GM21576 (cell line): ENCODE data around the gene SSUH2.
"Not testable (repeated sequence)": the region's sequence is repeated elsewhere in the genome, so short reads cannot be mapped to it uniquely, and the experiment has no call there.

Experiments
- ATAC-seq: cut with Tn5 transposase; IDR thresholded peaks from one replicate; pipeline ENCODE4 v1.9.1; 2021; ENCODE audit warnings: mild to moderate bottlenecking, moderate library complexity; ENCODE audit not compliant: unreplicated experiment

Gene SSUH2

DNA sequence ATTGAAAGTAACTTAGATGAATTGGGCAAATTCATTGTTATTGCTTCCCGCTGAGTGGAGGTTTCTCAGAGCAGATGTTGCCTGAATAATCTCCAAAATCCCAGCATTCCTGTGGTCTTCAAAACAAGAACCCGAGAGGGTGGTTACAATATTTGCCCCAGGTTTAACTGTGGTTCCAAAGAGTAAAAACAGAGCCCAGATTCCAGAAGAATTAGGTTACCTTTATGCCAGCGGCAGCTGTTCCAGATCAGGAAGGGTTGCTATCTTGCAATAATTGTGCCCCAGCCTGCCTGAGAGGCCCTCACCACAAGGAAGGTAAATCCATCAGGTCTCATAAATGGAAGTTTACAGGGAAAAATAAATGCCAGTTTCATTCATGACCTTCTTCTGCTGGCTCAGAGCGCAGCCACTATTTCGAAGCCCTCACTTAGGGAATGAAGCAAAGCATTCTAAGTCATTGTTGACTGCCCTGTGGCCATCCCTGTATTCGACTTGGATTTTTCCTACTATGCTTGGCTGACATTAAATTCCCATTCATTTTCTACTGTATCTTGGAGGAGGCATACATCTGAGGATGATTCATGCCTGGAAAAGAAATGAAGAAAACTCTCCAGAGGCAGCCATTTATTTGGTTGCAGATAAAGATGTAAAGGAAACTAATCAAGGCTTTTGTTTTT is 54.6 kb downstream of the SSUH2 start:
- ATAC-seq = no peak

DNA sequence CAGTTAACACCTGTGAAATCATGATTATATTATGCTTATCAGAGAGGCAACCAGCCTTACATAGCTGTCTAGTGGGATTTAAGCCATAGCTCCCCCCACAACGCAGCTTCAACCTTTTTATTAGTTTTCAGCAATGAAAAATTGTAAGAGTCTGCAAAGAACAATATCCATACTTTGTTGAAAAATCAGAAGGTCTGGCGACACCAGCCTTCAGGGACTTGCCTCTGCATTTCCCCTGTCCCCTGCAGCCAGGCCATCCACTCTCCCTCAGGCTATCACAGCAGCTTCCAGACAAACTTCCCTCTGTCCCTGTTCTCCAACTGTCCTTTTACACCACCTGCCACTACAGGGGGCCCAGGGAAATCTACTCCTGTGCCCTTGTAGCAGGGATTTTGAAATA is 59.9 kb downstream of the SSUH2 start:
- no peak for ATAC-seq

DNA sequence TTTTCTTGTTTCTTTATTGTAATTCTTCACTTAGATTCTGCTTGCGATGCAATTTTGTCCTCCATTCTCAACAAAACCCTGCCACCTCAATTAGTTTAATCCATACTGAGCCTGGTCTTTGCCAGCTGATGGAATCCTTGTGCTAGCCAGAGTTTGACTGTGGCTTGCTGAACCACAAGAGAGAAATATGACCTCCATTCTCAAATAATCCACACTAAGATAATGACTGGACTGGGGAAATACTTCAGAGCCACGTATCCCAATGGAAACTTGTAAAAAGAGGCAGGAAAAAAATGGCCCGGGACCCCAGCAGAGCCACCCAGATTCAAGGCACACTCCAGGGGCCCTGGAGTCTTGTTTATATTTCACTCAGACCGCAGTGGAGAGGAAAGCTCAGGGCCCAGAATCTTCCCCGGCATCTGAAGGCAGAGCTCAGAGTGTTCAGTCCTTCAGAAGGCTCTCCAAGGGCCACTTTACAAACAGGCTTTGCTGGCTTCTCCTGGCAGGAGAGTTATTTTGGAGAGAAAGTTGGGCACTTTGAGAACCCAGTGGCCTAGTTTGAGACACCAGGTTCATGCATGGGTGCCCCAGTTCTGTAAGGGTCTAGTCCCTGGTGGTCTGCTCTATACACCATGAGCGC is 62.7 kb downstream of the SSUH2 start:
- ATAC-seq = no peak

DNA sequence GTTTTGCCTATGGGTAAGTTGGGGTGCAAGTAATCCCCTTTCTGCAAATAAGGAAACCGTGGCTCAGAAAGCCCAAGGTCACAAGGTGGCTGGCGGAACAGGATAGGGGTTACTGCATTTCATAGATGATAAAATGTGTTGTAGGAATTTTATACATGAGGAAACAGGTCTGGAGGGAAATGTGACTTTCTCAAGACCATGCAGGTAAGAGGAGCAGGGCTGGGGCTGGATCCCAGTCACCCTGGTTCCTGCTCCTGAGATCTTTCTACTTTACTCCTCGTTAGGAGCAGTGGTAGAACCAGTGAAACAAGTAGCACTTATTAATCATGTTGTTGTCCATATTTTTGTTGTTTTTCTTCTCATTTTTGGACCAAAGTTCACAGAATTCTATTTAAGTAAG is 63.2 kb downstream of the SSUH2 start:
- ATAC-seq = no peak

DNA sequence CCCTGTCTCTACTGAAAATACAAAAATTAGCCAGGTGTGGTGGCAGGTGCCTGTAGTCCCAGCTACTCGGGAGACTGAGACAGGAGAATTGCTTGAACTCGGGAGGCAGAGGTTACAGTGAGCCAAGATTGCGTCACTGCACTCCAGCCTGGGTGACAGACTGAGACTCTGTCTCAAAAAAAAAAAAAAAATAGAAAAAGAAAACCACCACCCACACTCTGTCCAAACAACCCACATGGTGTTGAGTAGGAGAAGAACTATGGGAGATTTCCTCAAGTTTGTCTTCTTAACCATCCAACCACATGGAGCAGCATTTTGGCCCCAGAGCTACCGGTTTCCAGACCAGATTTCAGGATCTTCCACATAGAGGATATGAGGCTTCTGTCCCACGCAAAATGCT is 64.2 kb downstream of the SSUH2 start:
- ATAC-seq = not testable (repeated sequence)

DNA sequence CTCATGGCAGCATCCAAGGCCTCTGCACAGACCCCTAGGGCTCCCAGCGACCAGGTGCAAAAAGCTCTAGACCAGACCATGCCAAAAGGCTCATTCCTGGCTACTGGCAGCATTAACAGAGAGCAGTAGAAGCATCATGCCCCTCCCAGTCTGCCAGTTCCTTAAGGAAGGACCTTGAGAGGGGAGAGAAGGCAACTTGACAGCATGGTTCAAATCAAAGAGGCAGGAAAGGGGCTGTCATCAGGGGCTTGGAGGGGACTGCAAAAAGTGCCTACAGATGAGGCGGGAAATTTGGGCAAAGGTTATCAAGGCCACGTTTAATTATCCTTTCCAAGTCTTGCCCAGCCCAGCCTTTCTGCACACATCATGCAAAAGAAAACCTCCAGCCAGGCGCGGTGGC is 64.7 kb downstream of the SSUH2 start:
- ATAC-seq = no peak

DNA sequence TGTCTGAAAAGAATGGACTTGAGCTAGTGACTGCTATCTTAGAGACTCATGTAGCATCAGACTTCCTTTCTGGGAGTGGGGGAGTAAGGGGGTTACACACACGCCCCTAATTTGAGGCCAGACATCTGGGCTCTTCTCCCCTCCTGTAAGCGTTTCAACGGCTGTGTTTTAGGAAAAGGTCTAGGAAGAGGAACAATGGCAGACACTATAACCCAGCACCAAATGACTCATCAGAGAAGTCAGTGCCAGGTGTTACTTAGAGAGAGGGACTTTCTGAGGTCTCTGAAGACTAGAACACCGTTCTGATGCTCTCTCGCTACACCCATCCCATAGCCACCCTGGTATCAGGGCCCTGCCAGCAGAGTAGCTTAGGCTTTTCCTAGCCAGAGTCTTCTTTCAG is 65.5 kb downstream of the SSUH2 start:
- ATAC-seq = peak; percentile 98

DNA sequence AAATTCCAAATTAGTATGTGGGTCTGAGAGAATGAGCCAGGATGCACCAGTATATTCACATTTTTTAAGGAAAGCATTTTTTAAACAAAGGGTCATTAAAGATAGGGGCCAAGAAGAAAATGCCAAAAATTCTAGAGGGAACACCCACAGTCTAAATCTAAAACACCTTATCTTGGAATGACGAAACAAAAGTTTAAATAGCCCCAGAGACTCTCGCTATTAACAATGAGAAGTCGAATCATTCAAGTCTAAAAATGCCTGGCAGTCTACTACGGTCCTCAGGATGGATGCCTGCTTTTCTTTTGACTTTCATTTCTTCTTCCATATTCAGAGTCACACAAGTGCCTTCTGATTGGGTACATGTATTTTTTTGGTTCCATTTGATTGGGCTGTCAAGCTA is 66.3 kb downstream of the SSUH2 start:
- ATAC-seq = peak; percentile 27

DNA sequence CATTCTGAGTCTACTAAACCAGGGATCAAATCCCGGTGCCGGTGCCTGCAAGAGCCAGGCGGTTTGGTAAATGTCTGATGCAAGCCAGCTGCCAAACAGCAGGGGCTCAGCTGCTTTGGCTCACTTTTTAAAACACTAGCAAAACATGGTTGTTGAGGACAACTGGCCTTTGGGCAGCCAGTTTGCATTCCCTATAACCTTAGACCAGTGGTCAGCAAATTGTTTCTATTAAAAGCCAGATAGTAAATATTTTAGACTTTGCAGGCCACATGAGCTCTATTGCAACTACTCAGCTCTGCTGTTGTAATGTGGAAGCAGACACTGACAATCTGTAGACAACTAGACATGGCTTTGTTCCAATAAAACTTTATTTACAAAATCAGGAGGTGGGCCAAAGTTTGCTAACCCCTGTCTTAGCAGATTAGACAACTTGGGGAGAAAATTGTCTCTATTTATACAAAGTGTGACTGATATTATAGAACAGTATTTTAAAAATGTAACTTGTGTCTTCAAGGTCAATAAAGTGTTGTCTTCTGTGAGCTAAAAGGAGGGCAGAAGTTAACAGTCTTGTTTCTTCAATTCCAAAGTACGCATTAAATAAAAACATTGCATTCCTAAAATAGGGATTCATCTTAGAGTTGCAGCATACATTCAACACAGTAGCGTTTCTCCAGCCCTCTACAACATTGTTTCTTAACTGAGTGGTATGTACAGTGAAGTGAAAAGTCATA is 67.6 kb downstream of the SSUH2 start:
- ATAC-seq = no peak

DNA sequence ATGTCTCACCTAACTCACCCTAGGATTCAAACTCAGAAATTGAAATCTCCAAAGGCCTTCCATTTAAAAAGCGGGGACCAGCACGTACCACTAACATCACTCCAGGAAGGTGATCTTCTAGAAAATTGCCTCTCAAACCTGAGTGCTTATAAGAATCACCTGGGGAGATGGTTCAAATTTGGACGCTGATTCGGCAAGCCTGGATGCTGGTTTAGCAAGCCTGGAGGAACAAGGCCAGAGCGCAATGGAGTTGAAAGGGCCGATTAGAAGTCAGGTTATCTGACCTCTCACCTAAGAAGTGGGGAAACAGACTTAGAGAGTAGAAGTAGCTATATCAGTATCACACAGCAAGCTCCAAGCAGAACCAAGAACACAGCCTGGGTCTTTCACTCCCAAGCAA is 68.2 kb downstream of the SSUH2 start:
- ATAC-seq = no peak

DNA sequence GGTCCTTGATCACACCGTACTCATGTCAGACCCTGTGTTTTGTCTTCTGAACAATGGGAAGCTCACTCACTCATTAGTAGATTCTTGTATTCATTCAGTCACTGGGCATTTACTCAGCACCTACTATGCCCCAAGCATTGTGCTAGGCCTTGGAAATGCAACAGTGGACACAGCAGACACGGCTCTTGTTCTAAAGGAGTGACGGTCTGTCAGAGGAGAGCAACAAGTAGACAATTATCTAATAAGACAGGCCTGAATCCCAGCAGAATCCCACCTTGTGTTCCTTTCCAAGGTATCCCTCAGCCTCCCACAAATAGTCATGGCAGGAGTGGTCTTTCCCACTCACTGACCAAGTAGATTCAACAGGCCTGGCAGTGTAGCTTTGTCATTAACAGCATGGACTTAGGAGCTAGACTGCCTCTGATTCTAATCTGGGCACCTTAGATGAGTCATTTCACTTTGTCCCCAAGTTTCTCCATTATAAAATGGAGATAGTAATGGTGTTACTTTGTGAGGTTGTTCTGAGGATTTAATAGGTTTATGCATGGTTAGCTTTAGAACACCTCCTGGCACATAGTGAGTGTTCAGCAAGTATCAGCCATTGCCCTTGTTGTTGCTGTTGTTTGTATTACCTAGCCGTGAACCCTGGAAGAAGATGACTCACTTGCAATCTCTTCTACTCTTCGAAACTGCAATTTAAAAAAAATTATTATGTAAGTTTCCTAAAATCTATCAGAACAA is 69.1 kb downstream of the SSUH2 start:
- ATAC-seq = no peak

DNA sequence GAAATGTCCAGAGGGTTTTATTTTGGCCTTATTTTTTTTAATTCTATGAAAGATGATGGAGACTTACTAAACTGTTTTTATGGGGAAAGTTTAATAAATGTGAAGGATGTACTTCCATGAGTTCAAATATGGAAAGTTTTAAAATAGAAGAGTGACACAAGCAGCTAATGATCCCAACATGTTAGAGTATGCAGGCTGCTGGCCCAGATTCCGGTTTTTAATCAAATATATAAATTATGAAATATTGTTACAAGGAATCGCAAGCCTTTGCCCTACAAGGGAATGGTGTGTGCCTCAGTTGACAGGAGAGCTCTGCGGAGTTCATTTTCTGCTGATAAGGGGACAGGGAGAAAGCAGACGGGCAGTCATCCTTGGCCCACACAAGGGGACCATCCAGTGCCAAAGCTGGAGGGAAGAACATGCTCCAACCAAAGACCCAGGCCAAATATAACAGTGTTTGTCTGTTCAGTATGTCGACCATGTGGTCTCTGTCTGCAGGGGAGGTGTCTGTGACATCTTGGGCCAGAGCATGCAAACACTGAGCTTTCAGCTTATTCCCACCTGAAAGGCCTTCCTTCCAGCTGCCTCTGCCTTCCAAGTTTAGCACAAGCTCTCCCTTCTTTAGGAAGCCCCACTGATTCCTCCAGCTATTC is 69.8 kb downstream of the SSUH2 start:
- ATAC-seq = no peak

DNA sequence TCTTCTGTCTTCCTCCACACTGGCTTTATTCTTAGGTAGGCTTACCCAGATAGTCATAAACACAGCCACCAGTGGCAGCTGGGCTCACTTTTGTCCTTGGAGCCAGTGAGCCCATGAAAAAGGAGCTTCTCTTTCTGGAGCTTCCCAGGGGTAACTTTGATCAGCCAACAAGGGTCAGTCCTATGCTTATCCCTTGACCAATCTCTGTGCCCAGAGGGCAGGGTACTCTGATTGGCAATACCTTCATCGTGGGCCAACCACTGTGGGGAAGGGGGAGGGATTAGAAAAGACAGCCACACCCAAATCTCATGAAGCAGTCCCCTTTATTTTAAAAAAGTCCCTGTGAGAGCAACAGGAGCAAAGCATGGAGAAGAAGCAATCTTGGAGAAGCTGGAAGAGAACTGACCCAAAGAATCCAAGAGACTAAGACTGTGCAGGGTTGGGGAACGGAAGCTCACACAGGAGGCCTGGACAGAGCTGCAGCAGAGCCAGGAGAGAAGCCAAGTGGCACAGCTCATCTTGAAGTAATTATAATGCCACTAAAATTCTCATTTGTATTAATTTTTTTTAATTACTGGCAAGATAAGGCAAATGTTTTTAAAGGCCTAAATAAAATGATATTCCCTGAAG is 70.4 kb downstream of the SSUH2 start:
- ATAC-seq = no peak

DNA sequence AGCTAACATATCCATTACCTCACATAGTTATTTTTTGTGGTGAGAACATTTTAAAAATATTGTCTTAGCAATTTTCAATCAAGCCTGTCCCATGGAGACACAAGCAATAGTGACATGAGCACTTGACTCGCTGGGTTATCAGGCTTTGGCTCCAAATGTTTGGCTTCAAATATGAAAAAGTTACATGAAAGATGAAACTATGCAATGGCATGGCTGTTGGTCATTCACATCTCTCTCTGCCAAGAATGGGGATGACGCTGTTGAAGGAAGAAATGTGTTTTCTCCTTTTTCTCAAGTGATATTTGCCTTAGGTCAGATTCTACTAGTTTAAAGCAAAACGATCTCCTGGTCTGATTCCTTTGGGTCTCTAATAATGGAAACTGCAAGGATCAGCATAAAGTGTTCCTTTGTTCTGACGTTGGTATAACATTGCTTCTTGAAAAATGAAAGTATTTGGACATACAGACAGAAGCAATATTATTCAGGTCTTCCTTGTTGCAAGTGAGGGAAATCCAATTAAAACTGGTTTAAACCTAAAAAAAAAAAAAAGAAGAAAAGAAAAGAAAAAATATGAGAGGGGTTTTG is 71.2 kb downstream of the SSUH2 start:
- ATAC-seq = no peak

DNA sequence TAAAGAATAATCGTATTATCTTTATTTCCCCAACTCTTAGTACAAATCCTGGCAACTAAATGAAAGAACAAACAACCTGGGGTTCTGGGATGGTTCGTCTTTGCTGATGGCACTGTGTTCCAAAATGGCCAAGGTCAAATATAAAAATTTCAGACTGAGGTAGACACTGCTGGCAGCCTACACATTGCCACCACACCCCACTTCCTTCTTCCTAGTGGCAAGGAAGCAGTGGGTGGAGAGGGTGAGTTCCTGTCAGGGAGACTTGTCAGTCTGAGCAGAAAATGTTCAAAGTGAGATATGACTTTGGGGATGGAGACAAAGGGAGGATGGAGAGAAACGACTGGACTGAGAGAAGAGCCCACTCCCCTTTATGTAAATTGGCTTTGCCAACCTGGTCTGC is 73.3 kb downstream of the SSUH2 start:
- ATAC-seq = no peak
